ENCODE measurements around the gene CHRNA7.

DNA sequence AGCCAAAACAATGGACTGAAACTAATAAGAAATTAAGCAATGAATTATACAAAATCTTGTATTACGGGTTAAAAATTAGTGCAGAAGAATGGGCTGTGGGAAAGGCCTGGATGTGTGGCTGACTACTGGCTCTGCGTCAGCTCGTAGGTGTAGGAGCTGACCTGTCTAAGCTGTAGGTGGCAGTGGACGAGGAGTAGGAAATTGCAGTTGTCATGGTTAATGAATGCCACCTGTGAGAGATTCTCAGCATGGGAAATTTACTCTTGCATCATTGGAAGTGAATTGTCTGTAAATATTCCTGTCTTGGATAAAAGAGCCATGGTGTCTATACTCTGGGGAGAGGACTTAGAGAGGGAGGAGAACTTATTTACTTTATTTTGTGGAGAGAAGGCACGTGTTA, 23.4 kb downstream of the CHRNA7 start:
- TF ChIP-seq, protein P1, sequence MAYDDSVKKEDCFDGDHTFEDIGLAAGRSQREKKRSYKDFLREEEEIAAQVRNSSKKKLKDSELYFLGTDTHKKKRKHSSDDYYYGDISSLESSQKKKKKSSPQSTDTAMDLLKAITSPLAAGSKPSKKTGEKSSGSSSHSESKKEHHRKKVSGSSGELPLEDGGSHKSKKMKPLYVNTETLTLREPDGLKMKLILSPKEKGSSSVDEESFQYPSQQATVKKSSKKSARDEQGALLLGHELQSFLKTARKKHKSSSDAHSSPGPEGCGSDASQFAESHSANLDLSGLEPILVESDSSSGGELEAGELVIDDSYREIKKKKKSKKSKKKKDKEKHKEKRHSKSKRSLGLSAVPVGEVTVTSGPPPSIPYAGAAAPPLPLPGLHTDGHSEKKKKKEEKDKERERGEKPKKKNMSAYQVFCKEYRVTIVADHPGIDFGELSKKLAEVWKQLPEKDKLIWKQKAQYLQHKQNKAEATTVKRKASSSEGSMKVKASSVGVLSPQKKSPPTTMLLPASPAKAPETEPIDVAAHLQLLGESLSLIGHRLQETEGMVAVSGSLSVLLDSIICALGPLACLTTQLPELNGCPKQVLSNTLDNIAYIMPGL (CRISPR knock-in tag; IDR thresholded peaks at IDR 0.05; ENCODE audit: borderline replicate concordance) = no peak
- TF ChIP-seq CHD4 (IDR thresholded peaks at IDR 0.05; ENCODE audit: borderline replicate concordance) (no peak), EHMT2 (IDR thresholded peaks at IDR 0.05; ENCODE audit: low read depth) (no peak), KDM5A (IDR thresholded peaks at IDR 0.05) (no peak), HOXB5 (CRISPR knock-in tag; IDR thresholded peaks at IDR 0.05) (no peak), CBX8 (IDR thresholded peaks at IDR 0.05) (no peak), POLR2A (IDR thresholded peaks at IDR 0.05; ENCODE audit: low read length) (no peak), CEBPB (IDR thresholded peaks at IDR 0.05) (no peak), RFX5 (IDR thresholded peaks at IDR 0.05) (no peak)
- TF ChIP-seq, protein P2, sequence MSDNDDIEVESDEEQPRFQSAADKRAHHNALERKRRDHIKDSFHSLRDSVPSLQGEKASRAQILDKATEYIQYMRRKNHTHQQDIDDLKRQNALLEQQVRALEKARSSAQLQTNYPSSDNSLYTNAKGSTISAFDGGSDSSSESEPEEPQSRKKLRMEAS (IDR thresholded peaks at IDR 0.05) = no peak
- TF ChIP-seq, protein P3, sequence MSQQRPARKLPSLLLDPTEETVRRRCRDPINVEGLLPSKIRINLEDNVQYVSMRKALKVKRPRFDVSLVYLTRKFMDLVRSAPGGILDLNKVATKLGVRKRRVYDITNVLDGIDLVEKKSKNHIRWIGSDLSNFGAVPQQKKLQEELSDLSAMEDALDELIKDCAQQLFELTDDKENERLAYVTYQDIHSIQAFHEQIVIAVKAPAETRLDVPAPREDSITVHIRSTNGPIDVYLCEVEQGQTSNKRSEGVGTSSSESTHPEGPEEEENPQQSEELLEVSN (IDR thresholded peaks at IDR 0.05; ENCODE audit: borderline replicate concordance, low read depth) = no peak
